Coronary artery (tissue), 2 donors: ENCODE results near the gene CCDC85A.

Source experiments
- DNase-seq: peaks from one replicate; pipeline ENCODE4 v3.0.0-alpha.2; 2017; ENCODE audit warnings: low spot score
- H3K27ac ChIP-seq, 2 donors: fragments of 200-600 bp; sonication (generic); one replicate each; pipeline ENCODE4 v1.5.1; 2016 to 2019
- H3K4me3 ChIP-seq: fragments of 200-600 bp; sonication (generic); 2 replicates; pipeline ENCODE4 v1.5.1; 2016; ENCODE audit warnings: mild to moderate bottlenecking, moderate library complexity
- CTCF ChIP-seq: fragments of 200-600 bp; sonication (generic); IDR thresholded peaks from one replicate; pipeline ENCODE4 v1.5.1; 2019; ENCODE audit warnings: antibody characterized with exemption

CCDC85A gene

GRCh38 chr2:56333812-56334485 is 150.2 kb downstream of the CCDC85A start:
- no peak overlapping the region for H3K27ac ChIP-seq
- DNase-seq: no peak
- no peak for TF ChIP-seq CTCF
- no peak overlapping the region for H3K4me3 ChIP-seq

- TF ChIP-seq CTCF: no peak
- DNase-seq: no peak
- Histone ChIP-seq H3K27ac (no peak overlapping the region), H3K4me3 (no peak overlapping the region)
These were observed 150.8 kb downstream of the CCDC85A start for GRCh38 chr2:56334622-56335021.

- H3K4me3 ChIP-seq: no peak overlapping the region
- H3K27ac ChIP-seq: no peak overlapping the region
- DNase-seq: no peak
- TF ChIP-seq CTCF: no peak
These were observed 151.3 kb downstream of the CCDC85A start for GRCh38 chr2:56335101-56335500.

- DNase-seq: no peak
- H3K4me3 ChIP-seq: no peak overlapping the region
- no peak for TF ChIP-seq CTCF
- no peak overlapping the region for H3K27ac ChIP-seq
These were observed 153.6 kb downstream of the CCDC85A start for GRCh38 chr2:56337342-56337741.

- TF ChIP-seq CTCF: no peak
- Histone ChIP-seq H3K27ac (no peak overlapping the region), H3K4me3 (no peak overlapping the region)
- DNase-seq: no peak
These were observed 154.4 kb downstream of the CCDC85A start for GRCh38 chr2:56338232-56338631.

- H3K27ac ChIP-seq: no peak overlapping the region
- TF ChIP-seq CTCF: no peak
- no peak for DNase-seq
These were observed 161.0 kb downstream of the CCDC85A start for GRCh38 chr2:56344771-56345170.

GRCh38 chr2:56347881-56348280 is 164.1 kb downstream of the CCDC85A start:
- DNase-seq: no peak
- no peak for TF ChIP-seq CTCF
- H3K4me3 ChIP-seq: no peak overlapping the region

More at GRCh38 chr2:56344771-56345170, 161.0 kb downstream of the CCDC85A start:
- no peak overlapping the region for H3K4me3 ChIP-seq

More at GRCh38 chr2:56347881-56348280, 164.1 kb downstream of the CCDC85A start:
- no peak overlapping the region for H3K27ac ChIP-seq
